Ascending aorta (tissue), 2 donors: ENCODE data around the gene CBLL2. TPM values are rescaled to one million over a fixed set of nuclear protein-coding genes. Genes with fewer than 3 reads are reported as not detected.

Experiments used
- DNase-seq, 2 donors: peaks; one replicate each; pipeline ENCODE4 v3.0.0-alpha.2; 2019; ENCODE audit warnings: low spot score in 2 of 2
- H3K27ac ChIP-seq, 2 donors: fragments of 200-600 bp; sonication (generic); one replicate each; pipeline ENCODE4 v1.5.1; 2016 to 2017; ENCODE audit warnings: mild to moderate bottlenecking in 1 of 2
- H3K27me3 ChIP-seq: fragments of 200-600 bp; sonication (generic); one replicate; pipeline ENCODE4 v1.5.1; 2017
- H3K36me3 ChIP-seq, 2 donors: fragments of 200-600 bp; sonication (generic); one replicate each; pipeline ENCODE4 v1.5.1; 2016
- H3K4me1 ChIP-seq, 2 donors: fragments of 200-600 bp; sonication (generic); one replicate each; pipeline ENCODE4 v1.5.1; 2016 to 2017; ENCODE audit warnings: mild to moderate bottlenecking in 1 of 2
- H3K4me3 ChIP-seq, 2 donors: fragments of 200-600 bp; sonication (generic); one replicate each; pipeline ENCODE4 v1.5.1; 2016 to 2017; ENCODE audit warnings: mild to moderate bottlenecking in 1 of 2
- H3K9me3 ChIP-seq, 2 donors: fragments of 200-600 bp; sonication (generic); one replicate each; pipeline ENCODE4 v1.5.1; 2016
- intact Hi-C: fragments of 100-400 bp; cut with DNase I; formaldehyde crosslinking; loops from one replicate; pipeline ENCODE4 v1.15.1; 2023
- total RNA-seq: library from RNA; depleted of rRNA; stranded (reverse); fragments of >200 nt; gene quantifications from one replicate; pipeline ENCODE4 v1.1.0, GENCODE V29; 2016
- TF ChIP-seq, protein P1 (sequence below), 3 experiments: fragments of 200-600 bp in 2 of 3; fragments of 450-650 bp in 1 of 3; sonication (generic) in 2 of 3; IDR thresholded peaks; one replicate each; pipeline ENCODE4 v1.5.1; 2016 to 2019; ENCODE audit warnings: antibody characterized with exemption in 3 of 3, mild to moderate bottlenecking in 1 of 3, moderate library complexity in 1 of 3

Gene CBLL2, protein sequence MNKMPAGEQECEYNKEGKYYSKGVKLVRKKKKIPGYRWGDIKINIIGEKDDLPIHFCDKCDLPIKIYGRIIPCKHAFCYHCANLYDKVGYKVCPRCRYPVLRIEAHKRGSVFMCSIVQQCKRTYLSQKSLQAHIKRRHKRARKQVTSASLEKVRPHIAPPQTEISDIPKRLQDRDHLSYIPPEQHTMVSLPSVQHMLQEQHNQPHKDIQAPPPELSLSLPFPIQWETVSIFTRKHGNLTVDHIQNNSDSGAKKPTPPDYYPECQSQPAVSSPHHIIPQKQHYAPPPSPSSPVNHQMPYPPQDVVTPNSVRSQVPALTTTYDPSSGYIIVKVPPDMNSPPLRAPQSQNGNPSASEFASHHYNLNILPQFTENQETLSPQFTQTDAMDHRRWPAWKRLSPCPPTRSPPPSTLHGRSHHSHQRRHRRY
- total RNA-seq, result not detected

DNA sequence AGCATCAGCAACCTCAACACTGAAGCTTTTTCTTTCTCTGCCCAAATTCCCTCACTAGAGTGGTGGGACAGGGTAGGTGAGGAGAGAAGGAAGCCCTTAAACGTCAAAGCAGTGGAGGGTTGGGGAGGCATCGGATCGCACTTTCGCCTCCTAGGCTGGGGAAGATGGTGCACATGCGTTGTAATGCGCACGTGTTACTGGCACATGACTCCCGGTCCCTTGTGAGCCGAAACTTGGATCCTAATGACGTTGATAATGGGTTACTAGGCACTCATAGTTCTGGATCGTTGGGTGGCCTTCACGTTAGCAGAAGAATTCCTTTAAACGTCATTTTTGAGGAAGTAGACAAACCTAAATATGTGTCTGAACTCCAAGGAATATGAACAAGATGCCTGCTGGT lies at the start of gene CBLL2:
TSS of gene CBLL2 (plus strand) at position 301 of the 400 bp plus-strand sequence. CDS start at position 380, 79 bp downstream.
- Histone ChIP-seq H3K9me3 (no peaks in the 10 kb centered on the region), H3K4me1 (no peaks in the 10 kb centered on the region), H3K27ac (no peak within 1 kb of the TSS), H3K36me3 (no peaks in the 10 kb centered on the region), H3K4me3 (no peak within 1 kb of the TSS), H3K27me3 (no peaks in the 10 kb centered on the region)
- DNase-seq, result no peak
- intact Hi-C loops, result no loop called here
- TF ChIP-seq, protein P1, sequence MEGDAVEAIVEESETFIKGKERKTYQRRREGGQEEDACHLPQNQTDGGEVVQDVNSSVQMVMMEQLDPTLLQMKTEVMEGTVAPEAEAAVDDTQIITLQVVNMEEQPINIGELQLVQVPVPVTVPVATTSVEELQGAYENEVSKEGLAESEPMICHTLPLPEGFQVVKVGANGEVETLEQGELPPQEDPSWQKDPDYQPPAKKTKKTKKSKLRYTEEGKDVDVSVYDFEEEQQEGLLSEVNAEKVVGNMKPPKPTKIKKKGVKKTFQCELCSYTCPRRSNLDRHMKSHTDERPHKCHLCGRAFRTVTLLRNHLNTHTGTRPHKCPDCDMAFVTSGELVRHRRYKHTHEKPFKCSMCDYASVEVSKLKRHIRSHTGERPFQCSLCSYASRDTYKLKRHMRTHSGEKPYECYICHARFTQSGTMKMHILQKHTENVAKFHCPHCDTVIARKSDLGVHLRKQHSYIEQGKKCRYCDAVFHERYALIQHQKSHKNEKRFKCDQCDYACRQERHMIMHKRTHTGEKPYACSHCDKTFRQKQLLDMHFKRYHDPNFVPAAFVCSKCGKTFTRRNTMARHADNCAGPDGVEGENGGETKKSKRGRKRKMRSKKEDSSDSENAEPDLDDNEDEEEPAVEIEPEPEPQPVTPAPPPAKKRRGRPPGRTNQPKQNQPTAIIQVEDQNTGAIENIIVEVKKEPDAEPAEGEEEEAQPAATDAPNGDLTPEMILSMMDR (IDR thresholded peaks at IDR 0.05), result no peak

DNA sequence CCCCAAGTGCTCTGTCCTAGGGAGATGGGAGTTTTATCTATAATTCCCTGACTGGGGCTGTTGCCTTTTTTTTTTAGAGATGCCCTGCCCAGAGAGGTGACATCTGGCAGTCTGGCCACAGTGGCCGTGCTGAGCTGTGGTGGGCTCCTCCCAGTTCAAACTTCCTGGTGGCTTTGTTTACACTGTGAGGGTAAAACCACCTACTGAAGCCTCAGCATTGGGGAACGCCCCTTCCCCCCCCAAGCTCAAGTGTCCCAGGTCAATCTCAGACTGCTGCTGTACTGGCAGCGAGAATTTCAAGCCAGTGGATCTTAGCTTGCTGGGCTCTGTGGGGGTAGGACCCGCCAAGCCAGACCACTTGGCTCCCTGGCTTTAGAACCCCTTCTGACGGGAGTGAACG lies 38.3 kb upstream of the CBLL2 start:
- H3K36me3 ChIP-seq, result no peaks in the 10 kb centered on the region

DNA sequence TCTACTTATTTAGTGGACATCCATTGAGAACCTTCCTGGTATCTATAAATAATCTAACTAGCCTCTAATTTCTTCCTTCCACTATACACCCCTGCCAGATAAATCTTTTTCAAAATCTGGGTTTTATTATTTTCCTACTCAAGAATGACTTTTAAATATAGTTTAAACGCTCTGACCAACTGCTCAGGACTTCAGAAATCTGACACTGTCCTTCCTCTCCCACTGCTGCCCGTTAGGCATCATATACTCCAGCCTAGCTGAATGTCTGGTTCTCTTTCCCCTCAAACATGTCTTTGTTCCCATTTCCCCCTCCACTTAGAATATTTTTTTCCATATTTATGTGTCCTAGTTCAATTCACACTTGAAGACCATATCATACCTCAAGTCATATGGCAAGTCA lies 35.2 kb upstream of the CBLL2 start:
- H3K36me3 ChIP-seq, result no peaks in the 10 kb centered on the region
- no peak overlapping the region for H3K4me3 ChIP-seq
- H3K9me3 ChIP-seq, result no peaks in the 10 kb centered on the region
- intact Hi-C loops, result no loop called here
- no peak for DNase-seq
- H3K27me3 ChIP-seq, result no peaks in the 10 kb centered on the region
- TF ChIP-seq, protein P1 (IDR thresholded peaks at IDR 0.05), result no peak
- no peak overlapping the region for H3K27ac ChIP-seq
- no peaks in the 10 kb centered on the region for H3K4me1 ChIP-seq

More for the DNA sequence above, 38.3 kb upstream of the CBLL2 start:
- no peak for DNase-seq
- H3K27me3 ChIP-seq, result no peaks in the 10 kb centered on the region
- H3K4me3 ChIP-seq, result no peak overlapping the region
- no peak overlapping the region for H3K27ac ChIP-seq
- intact Hi-C loops, result no loop called here
- H3K9me3 ChIP-seq, result no peaks in the 10 kb centered on the region
- no peaks in the 10 kb centered on the region for H3K4me1 ChIP-seq
- TF ChIP-seq, protein P1 (IDR thresholded peaks at IDR 0.05), result no peak

DNA sequence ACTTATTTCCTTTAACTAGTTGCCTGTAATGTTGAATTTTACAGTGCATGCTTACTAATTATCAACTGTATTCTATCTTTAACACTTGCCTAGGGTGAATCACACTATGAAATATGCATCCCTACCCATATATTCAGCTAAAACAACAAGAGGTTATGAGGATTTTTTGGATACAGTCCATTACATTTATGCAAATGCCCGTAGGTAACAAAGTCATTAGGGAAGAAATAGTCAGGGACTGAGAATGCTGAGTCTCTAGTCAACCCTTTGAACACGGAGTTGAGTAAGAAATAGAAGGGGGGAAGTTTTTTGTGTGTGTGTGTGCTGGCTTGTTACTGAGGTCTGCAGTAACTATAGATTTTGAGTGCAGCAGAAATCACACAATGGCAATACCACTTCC lies 26.1 kb upstream of the CBLL2 start:
- Histone ChIP-seq H3K27ac (no peak overlapping the region), H3K4me1 (no peaks in the 10 kb centered on the region), H3K27me3 (no peaks in the 10 kb centered on the region), H3K9me3 (peaks cover 0 to 5% of the 10 kb centered on the region in 2 donors), H3K36me3 (no peaks in the 10 kb centered on the region), H3K4me3 (no peak overlapping the region)
- intact Hi-C loops, result no loop called here
- TF ChIP-seq, protein P1 (IDR thresholded peaks at IDR 0.05), result no peak
- DNase-seq, result no peak

DNA sequence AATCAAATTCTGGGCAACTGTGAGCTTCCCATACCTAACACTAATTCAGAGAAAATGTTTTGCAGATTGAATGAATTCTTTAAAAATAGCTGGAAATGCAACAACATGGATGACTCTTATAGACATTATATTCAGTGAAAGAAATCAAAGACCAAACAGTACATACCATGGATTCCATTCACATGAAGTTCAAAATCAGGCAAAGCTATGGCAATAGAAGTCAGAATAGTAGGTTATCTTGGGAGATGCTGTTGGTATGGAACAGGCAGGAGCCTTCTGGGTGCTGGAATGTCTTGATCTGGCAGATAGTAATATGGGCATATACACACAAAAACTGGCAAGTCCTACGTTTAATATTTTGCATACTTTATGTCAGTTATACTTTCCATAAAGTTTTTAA lies 25.5 kb upstream of the CBLL2 start:
- intact Hi-C loops, result no loop called here
- Histone ChIP-seq H3K27me3 (no peaks in the 10 kb centered on the region), H3K4me1 (no peaks in the 10 kb centered on the region), H3K4me3 (no peak overlapping the region), H3K36me3 (no peaks in the 10 kb centered on the region), H3K27ac (no peak overlapping the region), H3K9me3 (peaks cover 0 to 5% of the 10 kb centered on the region in 2 donors)
- TF ChIP-seq, protein P1 (IDR thresholded peaks at IDR 0.05), result no peak
- no peak for DNase-seq
